Duodenal mucosa (tissue), 2 donors: ENCODE measurements around the gene DNAJA1.
A peak's percentile ranks its signal among the peaks of the same experiment; 100 is the strongest.

Experiments
- H3K27ac ChIP-seq: one replicate; pipeline ENCODE4 v1.7.0; 2013; ENCODE audit warnings: low read depth, low read length
- H3K27me3 ChIP-seq, 2 donors: one replicate each; pipeline ENCODE4 v1.7.0; 2013; ENCODE audit warnings: low read length in 2 of 2, control low read depth in 1 of 2; ENCODE audit not compliant: insufficient read depth in 2 of 2, control insufficient read depth in 1 of 2
- H3K36me3 ChIP-seq, 2 donors: one replicate each; pipeline ENCODE4 v1.7.0; 2013; ENCODE audit warnings: low read length in 2 of 2, control low read depth in 1 of 2; ENCODE audit not compliant: insufficient read depth in 2 of 2, control insufficient read depth in 1 of 2
- H3K4me1 ChIP-seq, 2 donors: one replicate each; pipeline ENCODE4 v1.7.0; 2013; ENCODE audit warnings: low read length in 2 of 2, control low read depth in 1 of 2; ENCODE audit not compliant: insufficient read depth in 2 of 2, control insufficient read depth in 1 of 2
- H3K4me3 ChIP-seq, 2 donors: one replicate each; pipeline ENCODE4 v1.7.0; 2013; ENCODE audit warnings: low read length in 2 of 2, low read depth in 1 of 2
- H3K9ac ChIP-seq, 2 donors: one replicate each; pipeline ENCODE4 v1.7.0; 2013; ENCODE audit warnings: low read length in 2 of 2, low read depth in 1 of 2
- H3K9me3 ChIP-seq, 2 donors: one replicate each; pipeline ENCODE4 v1.7.0; 2013; ENCODE audit warnings: low read length in 2 of 2, control low read depth in 1 of 2; ENCODE audit not compliant: control insufficient read depth in 1 of 2

DNAJA1 gene

DNA sequence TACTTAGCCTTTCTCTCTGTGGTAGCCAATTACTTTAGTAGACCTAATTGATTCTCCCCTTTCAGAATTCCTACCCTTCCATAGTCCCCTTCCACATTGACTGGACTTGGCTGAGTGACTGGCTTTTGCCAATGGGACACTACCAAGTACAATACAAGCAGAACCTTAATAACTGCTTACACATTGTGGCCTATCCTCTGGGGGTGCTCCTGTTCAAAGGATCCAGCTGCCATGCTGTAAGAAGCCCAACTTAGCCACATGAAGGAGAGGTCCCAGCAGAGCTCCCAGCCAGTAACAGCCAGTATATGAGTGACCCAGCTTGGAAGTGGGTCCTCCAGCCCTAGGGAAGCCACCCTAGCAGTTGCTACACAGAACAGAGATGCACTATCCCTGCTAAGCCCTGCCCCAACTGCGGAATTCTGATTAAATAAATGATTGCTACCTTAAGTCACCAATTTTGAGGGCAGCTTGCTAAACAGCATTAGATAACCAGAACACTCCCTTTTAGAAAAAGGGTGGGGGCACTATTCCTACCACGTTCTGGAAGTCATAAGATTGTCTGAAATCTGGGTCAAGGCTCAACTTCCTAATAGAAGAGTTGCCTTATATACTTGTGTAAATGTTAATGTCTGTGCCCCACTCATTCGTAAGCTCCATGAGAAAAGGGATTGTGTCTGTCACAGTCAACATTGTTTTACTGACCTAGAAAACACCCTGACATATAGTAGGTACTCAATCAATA, 12.6 kb upstream of the DNAJA1 start:
- no peaks in the 10 kb centered on the region for H3K4me1 ChIP-seq
- H3K9me3 ChIP-seq, result no peaks in the 10 kb centered on the region

DNA sequence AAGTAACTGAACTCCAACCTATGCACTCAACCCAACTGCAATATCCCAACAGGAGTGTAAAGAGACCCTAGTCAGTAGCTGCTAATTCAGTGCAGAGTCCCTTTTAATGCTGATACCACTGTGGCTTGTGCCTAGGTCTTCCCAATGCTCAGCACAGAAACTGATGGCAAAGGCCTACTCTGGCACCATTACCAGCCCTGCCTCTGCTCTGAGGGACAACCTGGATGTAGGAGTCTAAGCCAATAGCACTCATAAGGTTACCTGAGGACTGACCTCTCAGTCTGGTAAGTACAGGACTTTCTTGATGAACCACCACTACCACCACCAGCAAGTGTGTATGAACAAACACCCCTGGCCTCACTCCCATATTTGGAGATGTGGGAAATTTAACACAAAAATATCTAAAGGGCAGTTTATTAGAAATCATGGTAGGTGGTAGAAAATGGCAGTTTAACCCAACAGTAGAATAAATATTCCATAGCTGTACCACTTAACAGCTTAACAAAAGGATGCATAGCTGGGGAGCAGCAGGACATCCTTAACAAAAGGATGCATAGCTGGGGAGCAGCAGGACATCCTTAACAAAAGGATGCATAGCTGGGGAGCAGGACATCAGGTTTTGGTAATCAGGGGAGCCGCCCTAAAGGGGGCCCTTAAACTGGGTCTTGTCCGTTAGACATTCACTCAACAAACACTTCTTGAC, 11.0 kb upstream of the DNAJA1 start:
- Histone ChIP-seq H3K9ac (no peak overlapping the region), H3K4me1 (no peaks in the 10 kb centered on the region), H3K27ac (no peak overlapping the region), H3K36me3 (no peaks in the 10 kb centered on the region), H3K9me3 (no peaks in the 10 kb centered on the region), H3K27me3 (no peaks in the 10 kb centered on the region), H3K4me3 (no peak overlapping the region)

More for the DNA sequence above, 12.6 kb upstream of the DNAJA1 start:
- Histone ChIP-seq H3K9ac (no peak overlapping the region), H3K4me3 (no peak overlapping the region), H3K27ac (no peak overlapping the region), H3K27me3 (no peaks in the 10 kb centered on the region), H3K36me3 (no peaks in the 10 kb centered on the region)

DNA sequence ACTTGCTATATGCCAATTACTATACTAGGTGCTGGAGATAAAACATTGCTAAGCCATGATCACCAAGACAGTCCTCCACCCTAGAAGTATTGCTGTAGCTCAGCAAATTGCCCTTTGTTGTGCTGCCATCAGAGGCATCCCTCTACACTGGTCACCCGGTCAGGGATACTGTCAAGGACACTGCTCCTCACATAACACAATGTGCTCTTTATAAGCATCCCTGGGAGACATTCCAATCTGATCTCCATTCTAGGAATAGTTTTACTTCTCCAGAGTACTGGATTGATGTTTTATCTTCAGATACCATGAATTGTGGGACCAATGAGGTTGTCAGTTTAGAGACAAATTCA, 10.4 kb upstream of the DNAJA1 start:
- Histone ChIP-seq H3K9me3 (no peaks in the 10 kb centered on the region), H3K27me3 (no peaks in the 10 kb centered on the region), H3K27ac (no peak overlapping the region), H3K4me1 (no peaks in the 10 kb centered on the region), H3K36me3 (peaks cover 0 to 3% of the 10 kb centered on the region in 2 donors), H3K4me3 (no peak overlapping the region), H3K9ac (no peak overlapping the region)

DNA sequence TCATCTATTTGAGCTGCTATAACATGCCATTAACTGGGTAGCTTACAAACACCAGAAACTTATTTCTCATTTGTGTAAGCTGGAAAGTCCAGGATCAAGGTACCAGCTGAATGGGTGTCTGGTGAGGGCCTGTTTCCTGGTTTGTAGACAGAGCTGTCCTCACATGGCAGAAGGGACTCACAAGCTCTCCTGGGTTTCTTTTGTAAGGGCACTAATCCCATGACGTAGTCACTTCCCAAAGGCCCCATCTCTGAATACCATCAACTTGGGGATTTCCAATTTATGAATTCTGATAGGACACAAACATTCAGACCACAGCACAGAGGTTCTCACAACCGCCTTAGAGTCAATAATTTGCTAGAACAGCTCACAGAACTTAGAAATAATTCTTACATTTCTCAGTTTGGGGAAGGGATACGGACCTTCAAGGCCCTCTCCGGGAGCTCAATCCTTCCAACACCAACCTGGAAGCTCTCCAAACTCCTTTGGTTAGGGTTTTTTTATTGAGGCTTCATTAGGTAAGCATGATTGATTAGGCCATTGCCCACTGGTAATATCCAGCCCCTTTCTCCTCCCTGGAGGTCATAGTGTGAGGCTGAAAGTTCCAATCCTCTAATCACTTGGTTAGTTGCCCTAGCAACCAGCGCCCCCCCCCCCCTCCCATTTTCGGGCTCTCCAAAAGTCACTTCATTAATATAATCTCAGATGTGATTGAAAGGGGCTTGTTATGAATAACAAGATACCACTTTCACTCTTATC, 7.6 kb upstream of the DNAJA1 start:
- H3K4me3 ChIP-seq, result no peak overlapping the region
- no peak overlapping the region for H3K27ac ChIP-seq
- no peaks in the 10 kb centered on the region for H3K9me3 ChIP-seq
- peaks cover 0 to 8% of the 10 kb centered on the region in 2 donors for H3K36me3 ChIP-seq
- no peaks in the 10 kb centered on the region for H3K27me3 ChIP-seq
- H3K4me1 ChIP-seq, result no peaks in the 10 kb centered on the region
- no peak overlapping the region for H3K9ac ChIP-seq

DNA sequence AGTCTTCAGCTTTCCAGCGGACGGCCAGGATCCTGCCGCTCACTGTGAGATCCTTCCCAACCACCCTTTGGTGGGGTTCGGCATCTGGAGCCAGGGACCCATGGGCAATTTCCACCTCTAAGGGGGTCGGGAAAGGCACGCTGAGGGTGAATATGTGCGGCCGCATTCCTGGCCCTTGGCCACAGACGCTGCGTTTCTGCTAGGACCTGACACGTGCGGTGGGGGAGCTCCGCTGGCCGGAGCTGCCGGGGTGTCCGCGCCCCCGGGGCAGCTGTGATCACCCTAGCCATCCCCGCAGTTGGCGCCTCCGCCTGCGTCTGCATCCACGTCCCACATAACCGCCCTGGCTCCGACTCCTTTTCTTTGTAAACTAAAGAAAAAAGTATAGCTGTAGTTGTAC, 5.3 kb upstream of the DNAJA1 start:
- no peak overlapping the region for H3K27ac ChIP-seq
- peaks cover 9 to 12% of the 10 kb centered on the region in 2 donors for H3K4me1 ChIP-seq
- no peaks in the 10 kb centered on the region for H3K27me3 ChIP-seq
- H3K4me3 ChIP-seq, result no peak overlapping the region
- H3K36me3 ChIP-seq, result peaks cover 0 to 8% of the 10 kb centered on the region in 2 donors
- no peaks in the 10 kb centered on the region for H3K9me3 ChIP-seq
- H3K9ac ChIP-seq, result no peak overlapping the region

DNA sequence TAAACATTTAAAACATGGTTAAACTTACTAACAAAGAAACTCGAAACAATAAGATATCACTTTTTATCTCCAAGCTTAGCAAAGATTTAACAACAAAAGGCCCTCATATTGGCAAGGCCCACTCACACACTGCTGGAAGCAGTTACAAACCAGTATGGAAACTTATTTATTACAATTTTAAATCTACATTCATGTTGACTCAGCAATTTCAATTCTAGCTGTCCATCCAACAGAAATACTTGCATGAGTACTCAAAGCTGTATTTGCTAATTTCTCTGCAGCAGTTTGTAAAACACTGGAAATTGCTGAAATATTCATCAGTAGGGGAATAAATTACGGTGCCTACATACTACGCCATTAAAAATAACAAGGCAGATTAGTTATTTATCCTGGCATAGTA, 2.8 kb upstream of the DNAJA1 start:
- H3K4me1 ChIP-seq, result peaks cover 18 to 24% of the 10 kb centered on the region in 2 donors
- no peak overlapping the region for H3K27ac ChIP-seq
- no peak overlapping the region for H3K4me3 ChIP-seq
- peaks cover 0 to 14% of the 10 kb centered on the region in 2 donors for H3K36me3 ChIP-seq
- no peaks in the 10 kb centered on the region for H3K27me3 ChIP-seq
- H3K9ac ChIP-seq, result no peak overlapping the region
- no peaks in the 10 kb centered on the region for H3K9me3 ChIP-seq

DNA sequence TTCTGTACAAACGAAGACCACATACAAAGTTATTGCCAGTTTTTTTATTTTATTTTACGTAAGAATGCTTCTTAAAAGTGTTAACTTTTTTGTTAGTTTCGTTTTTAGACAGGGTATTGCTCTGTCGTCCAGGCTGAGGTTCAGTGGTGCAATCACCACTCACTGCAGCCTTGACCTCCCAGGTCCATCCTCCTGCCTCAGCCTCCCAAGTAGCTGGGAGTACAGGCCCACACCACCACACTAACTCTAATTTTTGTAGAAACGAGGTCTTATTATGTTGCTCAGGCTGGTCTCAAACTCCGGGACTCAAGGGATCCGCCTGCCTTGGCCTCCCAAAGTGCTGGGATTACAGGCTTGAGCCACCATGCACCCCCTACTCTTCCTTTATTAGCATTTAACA, 2.3 kb upstream of the DNAJA1 start:
- H3K4me3 ChIP-seq, result no peak overlapping the region
- peaks cover 0 to 14% of the 10 kb centered on the region in 2 donors for H3K36me3 ChIP-seq
- H3K27me3 ChIP-seq, result no peaks in the 10 kb centered on the region
- peaks cover 18 to 26% of the 10 kb centered on the region in 2 donors for H3K4me1 ChIP-seq
- H3K27ac ChIP-seq, result no peak overlapping the region
- no peak overlapping the region for H3K9ac ChIP-seq
- no peaks in the 10 kb centered on the region for H3K9me3 ChIP-seq

DNA sequence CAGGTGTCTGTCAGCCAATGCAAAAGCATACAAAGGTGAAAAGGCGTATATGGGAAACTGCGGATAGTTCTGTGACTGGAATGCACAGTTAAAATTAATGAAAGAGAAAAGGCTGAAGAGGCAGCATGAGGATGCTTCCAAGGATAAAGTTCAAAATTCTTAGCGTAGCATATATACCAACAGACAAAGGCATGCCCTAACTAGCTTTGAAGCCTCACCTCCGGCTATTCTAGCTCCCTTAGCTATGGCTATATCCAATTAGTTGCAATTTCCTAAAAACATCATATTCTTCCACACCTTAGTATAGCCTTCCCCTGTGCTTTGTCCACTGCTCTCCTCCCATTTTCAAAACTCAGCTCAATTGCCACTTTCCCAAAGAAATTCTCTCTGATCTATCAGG, 1.4 kb upstream of the DNAJA1 start:
- H3K36me3 ChIP-seq, result peaks cover 2 to 20% of the 10 kb centered on the region in 2 donors
- H3K4me1 ChIP-seq, result peaks cover 25 to 31% of the 10 kb centered on the region in 2 donors
- H3K9ac ChIP-seq, result peak overlapping the region; percentile 76 to 100
- H3K4me3 ChIP-seq, result peak overlapping the region; percentile 97 to 98
- H3K27ac ChIP-seq, result no peak overlapping the region
- no peaks in the 10 kb centered on the region for H3K27me3 ChIP-seq
- H3K9me3 ChIP-seq, result no peaks in the 10 kb centered on the region

DNA sequence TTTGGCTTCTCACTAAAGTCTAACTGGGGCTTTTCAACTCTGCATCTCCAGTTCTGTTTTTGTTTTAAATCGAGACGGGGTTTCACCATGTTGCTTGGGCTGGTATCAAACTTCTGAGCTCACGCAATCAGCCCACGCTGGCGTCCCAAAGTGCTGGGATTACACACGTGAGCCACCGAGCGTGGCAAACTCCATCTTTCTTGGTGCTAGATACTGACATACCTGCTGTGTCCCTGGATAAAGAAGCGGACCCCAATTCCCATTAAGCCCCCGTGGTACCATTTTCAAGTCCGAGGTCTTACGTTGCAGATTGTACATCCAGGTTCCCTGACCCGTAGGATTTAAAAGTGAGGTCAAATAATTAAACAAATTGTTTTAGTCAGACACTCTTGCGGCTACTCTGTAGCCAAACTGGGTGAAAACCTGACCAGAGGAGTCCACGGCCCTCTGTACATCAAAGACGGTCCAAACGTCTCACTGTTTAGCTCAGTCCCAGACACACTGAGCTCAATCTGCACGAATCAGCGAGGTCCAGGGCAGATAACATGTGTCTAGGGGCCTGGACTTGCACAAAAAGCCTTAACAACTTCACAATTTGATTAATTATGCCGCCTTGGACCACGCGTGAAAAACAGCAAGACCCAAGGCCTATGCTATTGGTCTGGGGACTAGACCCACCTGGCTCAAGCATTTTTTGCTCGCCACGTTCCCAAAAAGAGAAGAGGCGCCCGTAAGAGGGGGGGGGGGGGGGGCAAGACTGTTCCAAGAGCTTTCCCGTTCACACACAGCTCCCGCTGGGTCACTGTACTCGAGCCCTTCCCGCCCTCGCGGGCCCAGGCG, 727 bp upstream of the DNAJA1 start:
- H3K9me3 ChIP-seq, result no peaks in the 10 kb centered on the region
- peaks cover 8 to 22% of the 10 kb centered on the region in 2 donors for H3K36me3 ChIP-seq
- H3K9ac ChIP-seq, result peak overlapping the region; percentile 76 to 100
- H3K4me3 ChIP-seq, result peak overlapping the region; percentile 97 to 98
- H3K27me3 ChIP-seq, result no peaks in the 10 kb centered on the region
- peaks cover 26 to 38% of the 10 kb centered on the region in 2 donors for H3K4me1 ChIP-seq
- H3K27ac ChIP-seq, result peak overlapping the region; percentile 96
